HG03060 (cell line): ENCODE measurements around the gene RPGRIP1.
"Not testable (repeated sequence)": the region's sequence is repeated elsewhere in the genome, so short reads cannot be mapped to it uniquely, and the experiment has no call there.

Experiments
- ATAC-seq: cut with Tn5 transposase; IDR thresholded peaks from one replicate; pipeline ENCODE4 v1.9.1; 2021; ENCODE audit warnings: low read depth, moderate number of reproducible peaks; ENCODE audit not compliant: unreplicated experiment

Gene RPGRIP1

DNA sequence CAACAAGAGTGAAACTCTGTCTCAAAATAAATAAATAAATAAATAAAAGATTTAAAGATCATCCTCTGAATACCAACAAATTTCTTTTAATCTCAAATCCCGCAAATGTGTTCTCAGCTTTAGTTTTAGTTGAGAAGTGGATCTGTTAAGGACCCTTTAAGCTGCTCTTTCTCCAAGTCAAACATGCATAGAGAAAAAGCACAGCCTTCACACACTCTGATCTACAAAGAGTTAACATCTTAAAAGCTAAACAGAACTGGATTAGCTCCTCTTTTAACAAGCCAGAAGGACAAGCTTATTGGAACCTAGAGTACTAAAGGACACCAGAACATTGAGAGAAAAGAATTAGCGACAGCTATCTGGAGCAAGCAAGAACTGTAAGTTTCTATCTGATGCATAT, at the start of gene RPGRIP1:
TSS of gene RPGRIP1 (plus strand) at position 301 of the 400 bp plus-strand sequence. CDS start 7,894 bp downstream, outside the sequence.
- ATAC-seq = no peak

DNA sequence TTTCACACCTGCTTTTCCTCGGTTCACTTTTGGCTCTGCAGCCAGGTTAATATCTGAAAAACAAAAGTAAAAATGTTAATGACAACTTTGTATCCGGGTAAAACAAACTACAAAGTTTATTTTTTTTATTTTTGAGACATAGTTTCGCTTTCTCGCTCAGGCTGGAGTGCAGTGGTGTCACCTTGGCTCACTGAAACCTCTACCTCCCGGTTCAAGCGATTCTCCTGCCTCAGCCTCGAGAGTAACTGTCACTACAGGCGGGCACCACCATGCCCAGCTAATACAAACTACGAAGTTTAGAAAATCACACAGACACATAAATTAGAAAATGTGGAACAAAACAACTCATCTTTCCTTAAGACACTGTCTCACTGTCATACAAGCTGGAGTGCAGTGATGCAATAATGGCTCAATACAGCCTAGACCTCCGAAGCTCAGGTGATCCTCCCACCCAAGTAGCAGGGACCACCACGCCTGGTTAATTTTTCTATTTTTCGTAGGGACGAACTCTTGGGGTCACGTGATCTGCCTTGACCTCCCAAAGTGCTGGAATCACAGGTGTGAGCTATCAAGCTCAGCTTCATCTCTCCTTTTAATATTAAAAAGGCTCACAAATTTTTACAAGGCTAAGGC, 48.7 kb upstream of the RPGRIP1 start:
- ATAC-seq = no peak

GRCh38 chr14:21233457-21234076, 46.3 kb upstream of the RPGRIP1 start:
- ATAC-seq = no peak

- no peak for ATAC-seq
Measured at GRCh38 chr14:21234112-21234511, 45.8 kb upstream of the RPGRIP1 start.

DNA sequence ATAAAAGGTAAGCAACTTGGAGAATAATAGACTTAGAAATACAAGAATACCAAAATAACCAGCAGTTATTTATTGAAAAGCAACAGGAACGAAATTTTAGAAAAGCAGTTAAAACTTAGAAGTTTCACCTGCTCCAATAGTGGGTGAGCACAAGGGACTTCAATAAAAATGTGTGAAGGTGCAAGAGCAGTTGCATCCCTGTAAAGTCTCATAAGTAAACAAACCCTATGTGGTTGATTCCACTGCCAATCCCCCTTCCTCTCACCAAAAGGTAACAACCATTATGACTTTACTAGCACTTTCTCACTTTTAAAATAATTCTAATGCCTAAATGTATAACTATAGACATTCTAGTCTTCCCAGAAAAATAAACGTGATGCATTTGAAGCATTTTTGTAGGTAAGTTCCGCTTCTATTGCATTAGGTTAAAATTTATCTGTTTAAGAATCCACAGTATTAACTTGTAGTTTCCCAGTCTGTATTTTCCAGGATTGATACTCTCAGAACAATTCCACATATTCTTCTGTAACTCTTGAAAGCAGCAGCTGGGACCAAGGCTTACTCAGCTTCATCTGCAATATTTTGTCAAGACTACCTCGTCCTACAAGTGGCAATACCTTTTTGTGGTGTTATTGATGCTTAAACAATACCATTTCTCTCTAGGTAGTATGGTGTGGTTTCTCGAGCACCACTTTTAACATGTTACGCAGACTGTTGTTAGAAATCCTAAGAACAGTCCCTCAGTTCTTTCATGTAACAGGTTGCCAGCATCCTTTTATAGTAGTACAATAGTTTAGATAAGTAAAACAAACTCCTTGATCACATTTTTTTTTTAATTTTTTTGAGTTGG, 42.7 kb upstream of the RPGRIP1 start:
- ATAC-seq = no peak

- no peak for ATAC-seq
Measured at GRCh38 chr14:21238823-21239518, 40.9 kb upstream of the RPGRIP1 start.

DNA sequence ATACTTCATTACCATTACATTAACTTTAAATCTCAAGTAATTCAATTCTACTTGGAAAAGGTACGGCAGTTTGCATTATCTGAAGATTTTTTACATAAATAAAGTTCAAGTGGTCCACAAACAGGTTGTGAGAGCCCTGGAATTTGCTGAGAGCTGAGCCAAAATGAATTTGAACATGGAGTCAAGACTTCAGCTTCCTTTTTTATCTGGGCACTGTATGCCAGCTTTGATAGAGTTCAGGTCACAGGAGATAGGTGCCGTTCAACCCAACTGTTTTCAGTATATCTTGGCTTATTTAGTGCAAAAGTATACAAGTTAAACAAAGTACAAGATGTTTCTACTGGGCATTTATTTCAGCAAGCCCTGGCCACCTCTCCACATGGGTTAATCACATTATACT, 39.5 kb upstream of the RPGRIP1 start:
- no peak for ATAC-seq

DNA sequence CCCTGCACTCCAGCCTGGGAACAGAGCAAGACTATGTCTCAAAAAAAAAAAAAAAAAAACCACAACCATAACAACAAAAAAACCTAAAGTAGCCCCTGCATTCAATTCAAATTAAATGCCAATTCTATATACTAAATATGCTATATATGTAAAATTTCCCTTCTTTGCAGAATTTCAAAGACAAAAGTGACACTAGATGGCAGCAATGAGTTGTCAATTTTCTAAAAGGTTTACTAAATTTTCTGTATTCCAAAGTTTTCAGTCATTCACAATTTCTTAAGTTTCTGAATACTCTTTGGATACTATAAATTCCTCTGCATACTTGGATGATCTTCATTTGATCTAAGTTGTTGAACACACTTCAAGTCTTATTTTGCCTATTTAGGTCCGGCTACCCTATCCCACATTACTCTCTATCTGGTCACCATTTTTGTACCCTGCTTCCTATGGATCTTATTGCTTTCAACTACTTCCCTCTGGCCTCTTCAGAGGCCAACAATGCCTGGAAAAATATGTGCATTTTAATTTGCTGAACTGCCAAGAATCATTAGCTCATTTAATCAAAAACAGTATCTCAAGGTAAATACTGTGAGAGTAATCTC, 38.6 kb upstream of the RPGRIP1 start:
- no peak for ATAC-seq

DNA sequence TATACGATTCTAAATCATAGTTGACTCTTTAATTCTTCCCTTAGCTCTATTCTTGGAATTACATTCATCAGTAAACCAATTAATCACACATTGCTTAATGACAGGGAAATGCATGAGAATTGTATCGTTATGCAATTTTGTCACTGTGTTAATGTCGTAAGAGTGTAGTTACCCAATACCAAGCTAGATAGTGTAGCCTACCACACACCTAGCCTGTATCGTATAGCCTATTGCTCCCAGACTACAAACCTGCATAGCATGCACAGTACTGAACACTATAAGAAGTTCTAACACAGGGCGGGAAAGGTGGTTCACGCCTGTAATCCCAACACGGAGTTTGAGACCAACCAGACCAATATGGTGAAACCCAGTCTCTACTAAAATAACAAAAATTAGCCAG, 35.3 kb upstream of the RPGRIP1 start:
- no peak for ATAC-seq

DNA sequence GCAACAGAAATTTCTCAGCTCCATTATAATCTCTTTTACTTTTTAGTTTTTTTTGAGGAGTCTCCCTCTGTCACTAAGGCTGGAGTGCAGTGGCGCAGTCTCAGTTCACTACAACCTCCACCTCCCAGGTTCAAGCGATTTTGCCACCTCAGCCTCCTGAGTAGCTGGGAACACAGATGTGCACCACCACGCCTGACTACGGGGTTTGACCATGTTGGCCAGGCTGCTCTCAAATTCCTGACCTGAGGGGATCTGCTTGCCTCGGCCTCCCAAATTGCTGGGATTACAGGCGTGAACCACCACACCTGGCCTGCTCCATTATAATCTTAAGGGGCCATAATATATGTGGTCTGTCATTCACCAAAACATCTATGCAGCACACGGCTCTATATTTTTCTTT, 34.1 kb upstream of the RPGRIP1 start:
- no peak for ATAC-seq

GRCh38 chr14:21248338-21248737, 31.5 kb upstream of the RPGRIP1 start:
- no peak for ATAC-seq

DNA sequence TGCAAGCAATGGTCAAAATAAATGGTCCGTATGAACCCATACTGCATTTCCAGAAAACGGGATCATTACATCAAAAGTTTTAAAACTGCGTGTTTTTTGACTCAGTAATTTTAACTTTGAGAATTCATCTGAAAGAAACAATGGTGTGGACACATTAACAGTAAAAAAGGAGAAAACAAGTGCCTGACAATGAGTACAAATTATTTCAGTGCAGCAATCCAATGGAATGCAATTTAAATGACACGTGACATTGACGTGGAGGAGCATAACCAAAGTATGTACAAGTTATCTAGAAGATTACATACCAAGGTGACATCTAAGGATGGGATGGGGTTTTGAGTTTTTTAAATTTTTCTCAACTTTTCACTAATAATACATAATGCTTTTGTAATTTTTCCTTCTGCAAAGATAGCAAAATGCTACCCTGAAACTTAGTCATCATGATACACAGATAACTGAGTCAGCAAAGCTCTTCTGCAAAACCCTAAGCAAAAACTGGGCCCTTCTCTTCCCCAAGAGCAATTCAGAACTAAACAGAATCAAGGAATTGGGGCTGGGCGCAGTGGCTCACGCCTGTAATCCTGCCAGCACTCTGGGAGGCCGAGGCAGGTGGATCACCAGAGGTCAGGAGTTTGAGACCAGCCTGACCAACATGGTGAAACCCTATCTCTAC, 31.0 kb upstream of the RPGRIP1 start:
- ATAC-seq = no peak

DNA sequence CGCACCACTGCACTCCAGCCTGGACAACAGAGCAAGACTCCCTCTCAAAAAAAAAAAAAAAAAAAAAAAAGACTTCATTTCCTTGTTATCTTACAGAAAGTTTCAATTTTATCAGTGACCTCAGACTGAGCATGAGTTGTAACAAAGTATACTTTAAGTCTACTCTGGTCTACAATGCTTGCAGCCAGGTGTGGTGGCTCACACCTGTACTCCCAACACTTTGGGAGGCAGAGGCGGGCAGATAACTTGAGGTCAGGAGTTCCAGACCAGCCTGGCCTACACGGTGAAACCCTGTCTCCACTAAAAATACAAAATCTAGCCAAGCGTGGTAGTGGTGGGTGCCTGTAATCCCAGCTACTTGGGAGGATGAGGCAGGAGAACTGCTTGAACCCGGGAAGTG, 28.7 kb upstream of the RPGRIP1 start:
- no peak for ATAC-seq

- no peak for ATAC-seq
Measured at GRCh38 chr14:21252149-21252548, 27.7 kb upstream of the RPGRIP1 start.

- no peak for ATAC-seq
Measured at GRCh38 chr14:21255385-21256101, 24.3 kb upstream of the RPGRIP1 start.

DNA sequence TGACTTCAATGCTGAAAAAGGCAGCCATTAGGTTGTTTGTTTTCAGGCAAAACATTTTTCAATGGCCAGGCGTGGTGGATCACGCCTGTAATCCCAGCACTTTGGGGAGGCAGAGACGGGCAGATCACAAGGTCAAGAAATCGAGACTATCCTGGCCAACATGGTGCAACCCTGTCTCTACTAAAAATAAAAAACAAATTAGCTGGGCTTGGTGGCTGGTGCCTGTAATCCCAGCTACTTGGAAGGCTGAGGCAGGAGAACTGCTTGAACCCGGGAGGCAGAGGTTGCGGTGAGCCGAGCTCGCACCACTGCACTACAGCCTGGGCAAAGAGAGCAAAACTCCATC, 23.8 kb upstream of the RPGRIP1 start:
- ATAC-seq = not testable (repeated sequence)

DNA sequence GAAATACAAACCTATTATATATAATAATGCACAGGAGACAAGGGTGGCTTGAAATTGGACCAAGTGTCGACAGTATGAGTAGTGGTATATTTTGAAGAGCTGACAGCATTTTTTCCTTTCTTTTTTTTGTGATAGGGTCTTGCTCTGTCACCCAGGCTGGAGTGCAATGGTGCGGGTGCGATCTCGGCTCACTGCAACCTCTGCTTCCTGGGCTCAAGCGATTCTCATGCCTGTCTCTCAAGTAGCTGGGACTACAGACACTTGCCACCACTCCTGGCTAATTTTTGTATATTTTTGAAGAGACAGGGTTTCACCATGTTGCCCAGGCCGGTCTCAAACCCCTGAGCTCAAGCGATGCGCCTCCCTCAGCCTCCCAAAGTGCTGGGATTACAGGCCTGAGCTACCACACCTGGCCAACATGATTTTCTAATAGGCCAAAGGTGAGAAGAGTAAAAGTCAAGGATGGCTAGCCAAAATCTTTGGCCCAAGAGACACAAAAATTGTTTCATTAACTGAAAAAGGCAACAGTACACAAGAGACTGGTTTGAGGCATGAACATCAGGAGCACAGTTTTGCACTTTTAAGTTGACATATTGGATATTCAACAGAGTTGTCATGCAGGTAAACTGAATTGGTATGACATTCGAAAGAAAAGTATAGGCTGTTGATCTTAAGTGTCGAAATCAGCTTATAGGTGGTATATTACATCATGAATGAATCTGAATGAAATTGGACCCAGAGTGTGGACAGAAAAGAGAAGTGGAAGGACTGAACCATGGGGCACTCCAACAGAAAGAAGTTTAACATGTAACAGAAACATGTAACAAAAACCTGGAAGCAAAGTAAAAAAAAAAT, 23.1 kb upstream of the RPGRIP1 start:
- ATAC-seq = no peak

DNA sequence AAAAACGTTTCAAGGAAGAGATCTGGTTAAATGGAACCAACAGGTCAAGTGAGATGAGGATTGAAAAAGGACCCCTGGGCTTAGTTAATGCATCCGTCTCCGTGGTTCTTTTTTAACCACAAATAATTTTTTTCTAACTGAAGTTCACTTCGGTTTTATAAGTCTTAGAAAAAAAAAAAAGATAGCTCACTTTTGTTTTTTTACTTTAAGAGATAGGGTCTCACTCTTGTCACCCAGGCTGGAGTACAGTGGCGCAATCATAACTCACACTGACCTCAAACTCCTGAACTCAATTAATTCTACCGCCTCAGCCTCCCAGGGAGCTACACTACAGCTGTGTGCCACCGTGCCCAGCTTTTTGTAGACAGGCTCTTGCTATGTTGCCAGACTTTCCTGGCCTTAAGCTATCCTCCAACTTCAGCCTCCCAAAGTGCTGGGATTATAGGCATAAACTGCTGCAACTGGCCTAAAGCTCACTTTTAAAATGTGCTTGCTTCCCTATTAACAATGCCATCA, 22.4 kb upstream of the RPGRIP1 start:
- ATAC-seq = no peak
